ENCODE measurements around the gene MRPL43. TPM values are rescaled to one million over a fixed set of nuclear protein-coding genes. Genes with fewer than 3 reads are reported as not detected.

Gene MRPL43
- total RNA-seq, 6 experiments from 2014 or later = 101 to 120 (median 115) TPM

GRCh38 chr10:101007915-101008822 is 20.9 kb upstream of the MRPL43 start:
- DNase-seq = no peak
- peaks cover 1% of the 10 kb centered on the region for H3K27me3 Mint-ChIP-seq (ENCODE audit: insufficient read depth)
- no peaks in the 10 kb centered on the region for H3K36me3 Mint-ChIP-seq (ENCODE audit: low read depth)
- no peaks in the 10 kb centered on the region for H3K9me3 Mint-ChIP-seq
- no peak overlapping the region for H3K4me3 Mint-ChIP-seq
- no peak for TF ChIP-seq CTCF (IDR thresholded peaks at IDR 0.05)
- H3K4me1 Mint-ChIP-seq (ENCODE audit: low read depth) = peaks cover 17% of the 10 kb centered on the region
- H3K27ac Mint-ChIP-seq = peak overlapping the region; percentile 30; the same call in 1 of the 2 replicates

- Mint-ChIP-seq H3K36me3 (ENCODE audit: low read depth) (no peaks in the 10 kb centered on the region), H3K27me3 (ENCODE audit: insufficient read depth) (no peaks in the 10 kb centered on the region; the same call in none of the 2 replicates), H3K4me1 (ENCODE audit: low read depth) (peaks cover 7% of the 10 kb centered on the region; the same call in 1 of the 2 replicates), H3K4me3 (no peak overlapping the region), H3K27ac (no peak overlapping the region), H3K9me3 (no peaks in the 10 kb centered on the region)
- no peak for TF ChIP-seq CTCF (IDR thresholded peaks at IDR 0.05)
- no peak for DNase-seq
Observed at GRCh38 chr10:101007099-101007711, 19.9 kb upstream of the MRPL43 start.

GRCh38 chr10:101006593-101007098 is 19.3 kb upstream of the MRPL43 start:
- Mint-ChIP-seq H3K4me3 (no peak overlapping the region), H3K27ac (no peak overlapping the region), H3K4me1 (ENCODE audit: low read depth) (peaks cover 8% of the 10 kb centered on the region), H3K36me3 (ENCODE audit: low read depth) (no peaks in the 10 kb centered on the region), H3K9me3 (no peaks in the 10 kb centered on the region), H3K27me3 (ENCODE audit: insufficient read depth) (no peaks in the 10 kb centered on the region; the same call in none of the 2 replicates)
- DNase-seq = no peak
- TF ChIP-seq CTCF (IDR thresholded peaks at IDR 0.05) = no peak

GRCh38 chr10:101005869-101006567 is 18.7 kb upstream of the MRPL43 start:
- TF ChIP-seq CTCF (IDR thresholded peaks at IDR 0.05) = no peak
- peaks cover 15% of the 10 kb centered on the region for H3K4me1 Mint-ChIP-seq (ENCODE audit: low read depth)
- DNase-seq = no peak
- no peak overlapping the region for H3K4me3 Mint-ChIP-seq
- H3K9me3 Mint-ChIP-seq = no peaks in the 10 kb centered on the region
- H3K27ac Mint-ChIP-seq = no peak overlapping the region
- H3K27me3 Mint-ChIP-seq (ENCODE audit: insufficient read depth) = no peaks in the 10 kb centered on the region; the same call in none of the 2 replicates
- H3K36me3 Mint-ChIP-seq (ENCODE audit: low read depth) = peaks cover 3% of the 10 kb centered on the region; the same call in 1 of the 2 replicates

GRCh38 chr10:101005361-101005760 is 18.1 kb upstream of the MRPL43 start:
- H3K27me3 Mint-ChIP-seq (ENCODE audit: insufficient read depth) = no peaks in the 10 kb centered on the region; the same call in none of the 2 replicates
- TF ChIP-seq CTCF (IDR thresholded peaks at IDR 0.05) = no peak
- peaks cover 6% of the 10 kb centered on the region; the same call in 1 of the 2 replicates for H3K36me3 Mint-ChIP-seq (ENCODE audit: low read depth)
- H3K9me3 Mint-ChIP-seq = no peaks in the 10 kb centered on the region
- H3K4me3 Mint-ChIP-seq = no peak overlapping the region
- DNase-seq = no peak
- H3K27ac Mint-ChIP-seq = no peak overlapping the region
- peaks cover 19% of the 10 kb centered on the region for H3K4me1 Mint-ChIP-seq (ENCODE audit: low read depth)

All from HFFc6 (cell line).